Measurements from ENCODE around the gene TMEM119. TPM values are rescaled to one million over a fixed set of nuclear protein-coding genes. Genes with fewer than 3 reads are reported as not detected.

TMEM119 gene
- total RNA-seq, 4 donors from 2014 or later, result 9.0 to 48.8 (median 42.3) TPM

GRCh38 chr12:108589028-108589839 is 8.7 kb downstream of the TMEM119 start:
- Histone ChIP-seq H3K9me3 (no peaks in the 10 kb centered on the region), H3K27ac (peak overlapping the region in 2 of 4 donors; percentile 27 to 28), H3K36me3 (no peaks in the 10 kb centered on the region), H3K4me3 (no peak overlapping the region), H3K4me1 (peaks cover 0 to 25% (median 0%) of the 10 kb centered on the region in 4 donors), H3K27me3 (no peaks in the 10 kb centered on the region)
- TF ChIP-seq POLR2A (IDR thresholded peaks at IDR 0.05) (no peak), EP300 (IDR thresholded peaks at IDR 0.05) (no peak)
- TF ChIP-seq, protein P1, sequence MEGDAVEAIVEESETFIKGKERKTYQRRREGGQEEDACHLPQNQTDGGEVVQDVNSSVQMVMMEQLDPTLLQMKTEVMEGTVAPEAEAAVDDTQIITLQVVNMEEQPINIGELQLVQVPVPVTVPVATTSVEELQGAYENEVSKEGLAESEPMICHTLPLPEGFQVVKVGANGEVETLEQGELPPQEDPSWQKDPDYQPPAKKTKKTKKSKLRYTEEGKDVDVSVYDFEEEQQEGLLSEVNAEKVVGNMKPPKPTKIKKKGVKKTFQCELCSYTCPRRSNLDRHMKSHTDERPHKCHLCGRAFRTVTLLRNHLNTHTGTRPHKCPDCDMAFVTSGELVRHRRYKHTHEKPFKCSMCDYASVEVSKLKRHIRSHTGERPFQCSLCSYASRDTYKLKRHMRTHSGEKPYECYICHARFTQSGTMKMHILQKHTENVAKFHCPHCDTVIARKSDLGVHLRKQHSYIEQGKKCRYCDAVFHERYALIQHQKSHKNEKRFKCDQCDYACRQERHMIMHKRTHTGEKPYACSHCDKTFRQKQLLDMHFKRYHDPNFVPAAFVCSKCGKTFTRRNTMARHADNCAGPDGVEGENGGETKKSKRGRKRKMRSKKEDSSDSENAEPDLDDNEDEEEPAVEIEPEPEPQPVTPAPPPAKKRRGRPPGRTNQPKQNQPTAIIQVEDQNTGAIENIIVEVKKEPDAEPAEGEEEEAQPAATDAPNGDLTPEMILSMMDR (IDR thresholded peaks at IDR 0.05), result no peak
- no peak for DNase-seq (ENCODE audit: low spot score in 2 of 2)
- WGBS, 2 donors, result 19 to 24% methylated on average over 13 to 14 of the region's 15 CpGs

DNA sequence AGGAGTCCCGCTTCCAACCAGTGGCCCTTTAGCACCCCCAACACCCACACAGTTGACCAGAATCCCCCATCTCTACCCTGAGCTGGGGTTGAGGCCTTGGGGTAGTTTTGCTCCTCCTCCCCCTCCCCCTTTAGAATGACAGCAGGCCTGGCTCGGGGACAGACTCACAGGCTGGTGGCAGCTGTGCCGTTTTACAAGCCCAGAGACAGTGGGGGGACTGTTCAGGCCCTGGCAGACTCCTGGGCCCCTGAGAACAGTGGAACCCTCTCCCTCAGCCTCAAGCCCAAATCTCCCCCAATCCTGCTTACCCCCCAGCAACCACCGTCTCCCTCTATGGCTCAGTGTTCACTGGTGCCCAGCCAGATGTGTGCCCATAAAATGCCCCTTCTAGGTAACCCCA is 10.1 kb downstream of the TMEM119 start:
- H3K27me3 ChIP-seq, result no peaks in the 10 kb centered on the region
- 47 to 63% methylated on average over 4 of the region's 4 CpGs for WGBS, 2 donors
- no peak for DNase-seq (ENCODE audit: low spot score in 2 of 2)
- H3K4me3 ChIP-seq, result no peak overlapping the region
- H3K36me3 ChIP-seq, result no peaks in the 10 kb centered on the region
- no peaks in the 10 kb centered on the region for H3K9me3 ChIP-seq
- TF ChIP-seq POLR2A (IDR thresholded peaks at IDR 0.05), result no peak
- TF ChIP-seq, protein P1 (IDR thresholded peaks at IDR 0.05), result no peak
- no peak for TF ChIP-seq EP300 (IDR thresholded peaks at IDR 0.05)
- peaks cover 0 to 21% (median 0%) of the 10 kb centered on the region in 4 donors for H3K4me1 ChIP-seq
- H3K27ac ChIP-seq, result no peak overlapping the region

- Histone ChIP-seq H3K4me3 (no peak overlapping the region), H3K36me3 (no peaks in the 10 kb centered on the region), H3K27ac (no peak overlapping the region), H3K9me3 (no peaks in the 10 kb centered on the region), H3K4me1 (peaks cover 0 to 36% (median 5%) of the 10 kb centered on the region in 4 donors), H3K27me3 (no peaks in the 10 kb centered on the region)
- no peak for DNase-seq (ENCODE audit: low spot score in 2 of 2)
- TF ChIP-seq, protein P1 (IDR thresholded peaks at IDR 0.05), result no peak
- 89 to 91% methylated on average over 11 of the region's 11 CpGs for WGBS, 2 donors
These were observed 11.6 kb downstream of the TMEM119 start for GRCh38 chr12:108586306-108586705.

DNA sequence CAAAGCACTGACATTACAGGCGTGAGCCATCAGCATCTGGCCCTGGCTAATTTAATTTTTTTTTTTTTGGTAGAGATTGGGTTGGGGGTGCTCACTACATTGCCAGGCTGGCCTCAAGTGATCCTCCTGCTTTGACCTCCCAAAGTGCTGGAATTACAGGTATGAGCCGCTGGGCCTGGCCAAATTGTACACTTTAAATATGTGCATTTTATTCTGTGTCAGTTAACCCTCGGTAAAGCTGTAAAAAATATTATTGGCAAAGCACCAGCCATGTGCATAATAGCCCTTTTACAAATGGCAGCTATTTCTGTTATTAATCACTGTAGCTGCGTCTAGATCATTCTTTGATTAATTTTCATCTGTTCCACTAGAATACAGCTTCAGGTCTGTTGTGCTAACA is 12.0 kb downstream of the TMEM119 start:
- 39 to 48% methylated on average over 4 of the region's 4 CpGs for WGBS, 2 donors
- no peak for DNase-seq (ENCODE audit: low spot score in 2 of 2)
- H3K9me3 ChIP-seq, result no peaks in the 10 kb centered on the region
- TF ChIP-seq, protein P1 (IDR thresholded peaks at IDR 0.05), result no peak
- no peak for TF ChIP-seq EP300 (IDR thresholded peaks at IDR 0.05)
- no peak for TF ChIP-seq POLR2A (IDR thresholded peaks at IDR 0.05)
- no peak overlapping the region for H3K4me3 ChIP-seq
- H3K4me1 ChIP-seq, result peaks cover 0 to 40% (median 7%) of the 10 kb centered on the region in 4 donors
- H3K36me3 ChIP-seq, result no peaks in the 10 kb centered on the region
- no peak overlapping the region for H3K27ac ChIP-seq
- H3K27me3 ChIP-seq, result no peaks in the 10 kb centered on the region

GRCh38 chr12:108584456-108585065 is 13.3 kb downstream of the TMEM119 start:
- H3K4me1 ChIP-seq, result peaks cover 0 to 44% (median 8%) of the 10 kb centered on the region in 4 donors
- no peaks in the 10 kb centered on the region for H3K36me3 ChIP-seq
- 76 to 86% methylated on average over 3 of the region's 3 CpGs for WGBS, 2 donors
- DNase-seq (ENCODE audit: low spot score in 2 of 2), result no peak
- H3K9me3 ChIP-seq, result no peaks in the 10 kb centered on the region
- H3K27ac ChIP-seq, result peak overlapping the region in 1 of 4 donors; percentile 12
- H3K4me3 ChIP-seq, result no peak overlapping the region
- no peaks in the 10 kb centered on the region for H3K27me3 ChIP-seq
- TF ChIP-seq, protein P1 (IDR thresholded peaks at IDR 0.05), result no peak
- TF ChIP-seq POLR2A (IDR thresholded peaks at IDR 0.05), result no peak
- TF ChIP-seq EP300 (IDR thresholded peaks at IDR 0.05), result no peak

Measured in tibial nerve (tissue), 4 donors.